ENCODE data around the gene ABCB1.
"Not testable (repeated sequence)": the region's sequence is repeated elsewhere in the genome, so short reads cannot be mapped to it uniquely, and the experiment has no call there.

DNA sequence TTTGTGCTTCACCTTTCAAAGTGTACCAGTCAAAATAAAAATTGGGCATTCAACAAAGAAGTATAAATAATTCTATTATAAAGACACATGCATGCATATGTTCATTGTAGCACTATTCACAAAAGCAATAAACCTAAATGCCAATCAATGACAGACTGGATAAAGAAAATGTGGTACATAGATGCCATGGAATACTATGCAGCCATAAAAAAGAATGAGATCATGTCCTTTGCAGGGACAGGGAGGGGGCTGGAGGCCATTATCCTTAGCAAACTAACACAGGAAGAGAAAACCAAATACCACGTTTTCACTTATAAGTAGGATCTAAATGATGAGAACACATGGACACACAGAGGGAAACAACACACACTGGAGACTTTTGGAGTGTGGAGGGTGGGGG lies 28.2 kb downstream of the ABCB1 start:
- TF ChIP-seq, protein P1, sequence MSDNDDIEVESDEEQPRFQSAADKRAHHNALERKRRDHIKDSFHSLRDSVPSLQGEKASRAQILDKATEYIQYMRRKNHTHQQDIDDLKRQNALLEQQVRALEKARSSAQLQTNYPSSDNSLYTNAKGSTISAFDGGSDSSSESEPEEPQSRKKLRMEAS (IDR thresholded peaks at IDR 0.05; ENCODE audit: insufficient read depth, insufficient read length) = not testable (repeated sequence)
- TF ChIP-seq MYC (IDR thresholded peaks at IDR 0.05; ENCODE audit: low read depth, low read length) = not testable (repeated sequence)
- TF ChIP-seq, protein P2, sequence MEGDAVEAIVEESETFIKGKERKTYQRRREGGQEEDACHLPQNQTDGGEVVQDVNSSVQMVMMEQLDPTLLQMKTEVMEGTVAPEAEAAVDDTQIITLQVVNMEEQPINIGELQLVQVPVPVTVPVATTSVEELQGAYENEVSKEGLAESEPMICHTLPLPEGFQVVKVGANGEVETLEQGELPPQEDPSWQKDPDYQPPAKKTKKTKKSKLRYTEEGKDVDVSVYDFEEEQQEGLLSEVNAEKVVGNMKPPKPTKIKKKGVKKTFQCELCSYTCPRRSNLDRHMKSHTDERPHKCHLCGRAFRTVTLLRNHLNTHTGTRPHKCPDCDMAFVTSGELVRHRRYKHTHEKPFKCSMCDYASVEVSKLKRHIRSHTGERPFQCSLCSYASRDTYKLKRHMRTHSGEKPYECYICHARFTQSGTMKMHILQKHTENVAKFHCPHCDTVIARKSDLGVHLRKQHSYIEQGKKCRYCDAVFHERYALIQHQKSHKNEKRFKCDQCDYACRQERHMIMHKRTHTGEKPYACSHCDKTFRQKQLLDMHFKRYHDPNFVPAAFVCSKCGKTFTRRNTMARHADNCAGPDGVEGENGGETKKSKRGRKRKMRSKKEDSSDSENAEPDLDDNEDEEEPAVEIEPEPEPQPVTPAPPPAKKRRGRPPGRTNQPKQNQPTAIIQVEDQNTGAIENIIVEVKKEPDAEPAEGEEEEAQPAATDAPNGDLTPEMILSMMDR (IDR thresholded peaks at IDR 0.05; ENCODE audit: extremely low read depth in 1 of 2, insufficient read depth in 1 of 2, low read depth in 1 of 2, low read length in 2 of 2) = not testable (repeated sequence)
